AG08396 (cell line): Measurements from ENCODE around the gene DPP6.
"Not testable (repeated sequence)": the region's sequence is repeated elsewhere in the genome, so short reads cannot be mapped to it uniquely, and the experiment has no call there.

Experiments used
- DNase-seq: peaks from one replicate; pipeline ENCODE4 v3.0.0; 2012; ENCODE audit warnings: low spot score, mixed read lengths

The DPP6 gene

DNA sequence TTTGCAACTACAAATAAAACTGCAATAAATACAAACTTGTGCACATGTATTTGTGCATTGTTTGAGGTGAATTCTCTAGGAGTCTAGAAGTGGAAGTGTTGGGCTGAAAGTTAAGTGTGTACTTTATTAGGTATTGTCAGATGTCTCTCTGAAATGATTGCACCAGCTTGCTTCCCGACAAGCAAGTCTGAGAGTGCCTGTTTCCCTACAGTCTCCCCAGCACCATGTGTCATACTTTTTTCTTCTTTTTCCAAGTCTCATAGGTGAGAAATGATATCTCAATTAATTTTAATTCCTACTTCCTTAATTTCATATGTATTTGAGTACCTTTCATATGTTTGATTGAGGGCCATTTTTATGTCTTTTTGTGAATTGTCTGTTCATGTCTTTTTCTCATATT lies 614.6 kb downstream of the DPP6 start:
- DNase-seq, result no peak

GRCh38 chr7:154672659-154673415 lies 620.6 kb downstream of the DPP6 start:
- DNase-seq, result no peak

DNA sequence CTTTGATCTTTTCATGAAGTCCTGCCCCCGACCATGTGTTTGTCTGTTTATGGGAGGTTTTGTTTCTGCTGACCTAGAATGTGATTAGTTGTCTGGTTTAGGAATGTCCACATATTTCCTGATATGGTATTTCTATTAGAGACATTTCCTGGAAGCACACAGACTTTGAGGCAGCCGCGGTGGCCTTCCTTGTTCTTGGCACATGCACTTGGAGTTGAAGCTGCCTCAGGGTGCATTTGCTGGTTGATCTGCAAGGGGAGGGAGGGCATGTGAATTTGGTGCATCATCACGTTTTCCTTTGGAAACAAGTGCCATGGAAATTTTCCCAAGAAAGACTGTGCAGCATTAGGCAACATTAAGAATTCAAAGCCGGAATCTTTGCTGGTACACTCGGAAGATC lies 622.0 kb downstream of the DPP6 start:
- DNase-seq, result no peak

DNA sequence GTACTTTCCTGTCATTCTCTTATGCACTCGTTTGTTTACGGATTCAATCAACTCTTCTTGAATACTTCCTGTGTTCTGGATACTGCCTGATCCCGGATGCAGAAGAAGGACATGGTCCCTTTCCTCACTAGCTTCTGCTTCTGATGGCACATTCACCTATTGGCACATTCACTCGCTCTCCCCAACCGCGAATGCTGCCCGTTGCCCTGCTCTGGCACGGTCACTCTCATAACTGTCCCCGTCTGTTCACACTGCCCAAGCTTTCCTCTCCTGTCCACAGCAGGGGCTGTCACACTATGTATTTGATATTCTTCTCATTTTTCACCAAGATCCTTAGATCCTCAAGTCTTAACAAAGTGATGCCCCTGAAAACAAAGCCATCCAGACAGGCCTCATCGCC lies 623.4 kb downstream of the DPP6 start:
- no peak for DNase-seq

GRCh38 chr7:154676033-154676421 lies 623.8 kb downstream of the DPP6 start:
- DNase-seq, result not testable (repeated sequence)

DNA sequence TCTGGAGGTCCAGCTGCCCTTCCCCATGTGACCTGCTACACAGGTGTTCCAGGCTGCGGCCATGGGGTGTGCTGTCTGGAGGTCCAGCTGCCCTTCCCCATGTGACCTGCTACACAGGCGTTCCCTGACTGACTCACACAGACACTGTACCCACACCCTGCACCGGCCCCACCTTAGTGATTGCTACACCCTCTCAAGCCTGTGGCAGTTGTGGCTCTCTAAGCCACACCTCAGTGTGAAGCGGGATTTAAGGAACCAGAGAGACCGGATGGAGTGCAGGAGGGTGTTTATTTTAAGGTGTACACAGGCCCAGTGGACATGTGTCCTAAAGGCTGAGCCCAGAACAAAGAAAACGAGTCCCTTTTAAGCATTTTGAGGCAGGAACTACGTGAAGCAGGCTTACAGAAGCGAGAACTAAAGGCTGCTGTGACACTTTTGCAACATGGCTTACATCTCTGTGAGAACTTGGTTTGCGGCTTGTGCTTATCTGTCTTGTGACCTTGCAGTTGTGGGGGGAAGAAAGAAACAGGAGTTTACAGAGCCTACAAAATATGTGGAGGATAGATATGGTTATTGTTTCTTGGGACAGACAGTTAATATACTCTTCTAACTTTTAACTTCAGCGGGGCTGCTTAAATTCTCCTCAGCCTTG lies 624.4 kb downstream of the DPP6 start:
- no peak for DNase-seq

DNA sequence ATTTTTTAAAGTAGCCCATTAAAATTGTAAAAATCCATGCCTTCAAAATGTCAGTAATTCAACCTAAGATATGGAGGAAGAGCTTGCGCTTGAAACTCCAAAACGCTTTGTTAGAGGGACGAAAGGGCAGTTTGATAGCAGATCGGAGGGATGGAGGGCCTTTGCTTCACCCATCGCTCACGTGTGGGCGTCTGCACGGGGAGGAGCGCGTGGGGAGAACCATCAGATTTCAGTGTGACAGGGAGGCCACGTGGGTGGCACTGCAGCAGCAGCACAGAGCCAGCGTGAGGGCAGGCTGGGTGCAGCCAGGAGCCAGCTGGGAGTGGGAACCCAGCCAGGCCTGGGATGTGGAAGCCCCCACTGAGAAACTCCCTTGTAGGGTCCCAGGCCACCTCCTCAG lies 625.3 kb downstream of the DPP6 start:
- no peak for DNase-seq

DNA sequence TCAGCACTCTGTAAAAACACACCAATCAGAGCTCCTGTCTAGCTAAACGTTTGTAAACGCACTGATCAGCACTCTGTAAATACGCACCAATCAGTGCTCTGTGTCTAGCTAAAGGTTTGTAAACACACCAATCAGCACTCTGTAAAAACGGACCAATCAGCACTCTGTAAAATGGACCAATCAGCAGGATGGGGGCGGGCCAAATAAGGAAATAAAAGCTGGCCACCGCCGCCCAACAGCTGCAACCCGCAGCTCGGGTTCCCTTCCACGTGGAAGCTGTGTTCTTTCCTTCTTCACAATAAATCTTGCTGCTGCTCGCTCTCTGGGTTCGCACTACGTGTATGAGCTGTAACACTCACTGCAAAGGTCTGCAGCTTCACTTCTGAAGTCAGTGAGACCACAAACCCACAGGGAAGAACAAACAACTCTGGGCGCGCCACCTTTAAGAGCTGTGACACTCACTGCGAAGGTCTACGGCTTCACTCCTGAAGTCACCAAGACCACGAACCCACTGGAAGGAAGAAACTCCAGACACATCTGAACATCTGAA lies 625.9 kb downstream of the DPP6 start:
- DNase-seq, result not testable (repeated sequence)

GRCh38 chr7:154679379-154680053 lies 627.3 kb downstream of the DPP6 start:
- no peak for DNase-seq

GRCh38 chr7:154680894-154681659 lies 628.9 kb downstream of the DPP6 start:
- DNase-seq, result no peak

DNA sequence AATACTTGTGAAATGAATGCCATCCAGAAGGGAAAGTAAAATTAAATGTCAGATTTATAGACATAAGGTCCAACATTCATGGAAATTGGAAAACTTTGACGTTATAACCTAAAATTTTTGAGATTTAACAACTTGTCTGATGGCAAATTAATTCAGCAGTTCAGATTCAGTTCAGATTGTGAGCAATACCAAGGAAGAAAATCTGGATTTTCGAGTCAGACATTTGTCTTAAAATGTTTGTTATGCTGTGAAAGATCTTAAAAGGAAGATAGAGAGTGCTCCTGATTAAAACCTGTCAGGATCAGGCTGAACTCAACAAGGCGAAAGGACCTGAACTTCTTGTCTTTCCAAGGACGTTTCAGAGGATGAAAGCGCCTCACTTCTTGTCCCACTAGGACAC lies 629.8 kb downstream of the DPP6 start:
- no peak for DNase-seq

DNA sequence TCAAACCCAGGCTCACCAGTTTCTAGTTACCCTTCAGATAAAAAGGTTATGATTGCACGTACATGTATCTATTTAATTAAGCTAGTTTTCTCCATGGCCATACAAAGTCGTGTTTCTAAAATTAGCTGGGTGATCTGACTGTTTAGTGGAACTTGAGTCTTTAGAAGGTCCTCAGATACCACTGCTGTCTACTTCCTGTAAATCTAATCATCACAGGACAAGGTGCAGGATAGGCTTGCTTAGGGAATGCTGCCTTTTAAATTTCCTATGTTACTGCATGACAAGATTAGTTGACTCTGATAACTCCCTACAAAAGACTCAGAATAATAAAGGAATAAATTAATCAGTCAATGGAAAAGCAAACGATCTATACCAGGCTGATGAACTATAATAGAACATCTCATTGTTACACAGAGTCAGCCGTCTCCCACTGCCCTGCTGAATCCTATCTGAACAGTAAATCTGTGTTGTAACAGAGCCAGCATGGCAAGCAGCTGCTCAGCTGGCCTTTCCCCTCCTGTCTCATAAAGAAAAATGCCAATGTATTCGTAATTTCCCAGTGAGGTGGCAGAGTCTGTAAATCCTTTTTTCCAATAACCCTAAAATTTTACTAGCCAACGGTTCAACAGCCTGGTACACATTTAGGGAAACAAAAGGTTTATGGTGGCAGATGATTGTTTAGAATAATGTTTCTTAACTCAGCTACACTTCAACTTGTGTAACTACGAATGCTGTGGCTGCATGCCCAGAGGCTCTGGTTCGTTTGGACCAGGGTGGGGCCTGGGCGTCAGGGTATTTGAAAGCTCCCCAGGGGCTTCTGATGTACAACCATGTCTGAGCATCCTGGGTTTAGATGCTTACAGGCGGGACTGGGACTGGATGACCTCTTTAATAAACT lies 632.7 kb downstream of the DPP6 start:
- no peak for DNase-seq

DNA sequence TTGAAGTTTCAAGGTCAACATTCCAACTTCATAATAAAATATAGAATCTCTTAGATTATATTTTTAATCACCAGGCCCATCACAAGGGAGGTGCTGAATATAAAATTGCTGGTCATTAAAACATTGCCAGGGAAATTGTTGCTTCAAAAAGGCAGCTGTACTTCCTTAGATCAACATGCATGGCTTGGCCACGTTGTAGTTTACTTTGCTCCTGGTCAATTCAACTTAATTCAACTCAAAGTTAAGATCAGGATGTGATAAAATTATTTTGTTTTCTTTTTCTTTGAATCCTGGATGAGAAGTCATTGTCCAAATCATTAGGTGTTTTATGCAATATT lies 633.3 kb downstream of the DPP6 start:
- DNase-seq, result no peak

GRCh38 chr7:154686305-154686704 lies 634.1 kb downstream of the DPP6 start:
- no peak for DNase-seq

- DNase-seq, result no peak
Measured at GRCh38 chr7:154688952-154689351, 636.8 kb downstream of the DPP6 start.

GRCh38 chr7:154690411-154690810 lies 638.2 kb downstream of the DPP6 start:
- no peak for DNase-seq

DNA sequence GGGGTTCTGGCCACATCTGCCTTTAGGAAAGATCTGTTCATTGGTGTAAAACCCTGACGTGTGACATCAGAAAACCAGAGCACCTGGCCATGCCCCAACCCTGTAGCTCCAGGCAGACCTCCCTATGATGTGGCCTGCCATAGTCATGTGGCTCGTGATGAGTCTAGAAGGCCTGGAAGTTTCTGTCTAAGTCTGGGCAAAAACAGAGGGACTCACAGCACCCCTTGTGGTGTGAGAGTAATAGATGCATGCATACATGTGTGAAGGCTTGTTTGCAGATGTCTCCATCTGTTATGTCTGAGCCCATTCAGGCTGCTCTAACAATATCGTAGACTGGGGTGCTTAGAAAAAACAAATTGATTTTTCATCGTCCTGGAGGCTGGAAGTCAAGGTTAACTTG lies 641.5 kb downstream of the DPP6 start:
- DNase-seq, result no peak

GRCh38 chr7:154695836-154696235 lies 643.6 kb downstream of the DPP6 start:
- DNase-seq, result no peak

GRCh38 chr7:154696556-154696955 lies 644.4 kb downstream of the DPP6 start:
- no peak for DNase-seq

DNA sequence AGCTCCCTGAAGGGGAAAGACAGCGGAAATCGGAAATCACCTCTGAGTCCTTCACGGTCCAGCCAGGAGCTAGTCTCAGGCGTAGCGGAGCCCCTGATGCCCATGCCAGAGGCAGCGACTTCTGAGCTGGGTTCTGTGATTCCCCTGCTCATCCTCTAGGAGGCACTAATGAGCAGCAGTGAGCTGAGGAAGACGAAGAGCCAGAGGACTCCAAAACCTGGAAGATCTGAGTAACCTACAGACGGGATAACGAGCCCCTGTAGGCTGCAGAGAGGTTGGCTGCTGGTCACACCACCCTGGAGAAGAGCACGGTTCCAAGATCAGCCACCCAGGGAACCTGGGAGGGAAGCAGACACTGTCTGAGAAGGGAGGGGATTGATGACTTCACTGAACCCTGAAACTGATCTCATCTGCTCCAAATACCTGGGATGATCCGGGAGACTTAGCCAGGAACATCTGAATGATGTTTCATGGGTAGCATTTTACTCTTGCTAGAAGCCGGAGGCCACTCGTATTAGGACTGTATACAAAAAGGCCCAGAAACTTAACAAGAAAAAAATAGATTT lies 646.6 kb downstream of the DPP6 start:
- no peak for DNase-seq

GRCh38 chr7:154699417-154699816 lies 647.2 kb downstream of the DPP6 start:
- DNase-seq, result no peak
